Measurements from ENCODE around the gene ETV4. TPM values are rescaled to one million over a fixed set of nuclear protein-coding genes. Genes with fewer than 3 reads are reported as not detected.

The ETV4 gene
- total and polyA plus RNA-seq, 2 of the 13 experiments (the other 11 are each of a cell fraction or from before 2014, with no cell fraction given): 128 to 330 TPM

DNA sequence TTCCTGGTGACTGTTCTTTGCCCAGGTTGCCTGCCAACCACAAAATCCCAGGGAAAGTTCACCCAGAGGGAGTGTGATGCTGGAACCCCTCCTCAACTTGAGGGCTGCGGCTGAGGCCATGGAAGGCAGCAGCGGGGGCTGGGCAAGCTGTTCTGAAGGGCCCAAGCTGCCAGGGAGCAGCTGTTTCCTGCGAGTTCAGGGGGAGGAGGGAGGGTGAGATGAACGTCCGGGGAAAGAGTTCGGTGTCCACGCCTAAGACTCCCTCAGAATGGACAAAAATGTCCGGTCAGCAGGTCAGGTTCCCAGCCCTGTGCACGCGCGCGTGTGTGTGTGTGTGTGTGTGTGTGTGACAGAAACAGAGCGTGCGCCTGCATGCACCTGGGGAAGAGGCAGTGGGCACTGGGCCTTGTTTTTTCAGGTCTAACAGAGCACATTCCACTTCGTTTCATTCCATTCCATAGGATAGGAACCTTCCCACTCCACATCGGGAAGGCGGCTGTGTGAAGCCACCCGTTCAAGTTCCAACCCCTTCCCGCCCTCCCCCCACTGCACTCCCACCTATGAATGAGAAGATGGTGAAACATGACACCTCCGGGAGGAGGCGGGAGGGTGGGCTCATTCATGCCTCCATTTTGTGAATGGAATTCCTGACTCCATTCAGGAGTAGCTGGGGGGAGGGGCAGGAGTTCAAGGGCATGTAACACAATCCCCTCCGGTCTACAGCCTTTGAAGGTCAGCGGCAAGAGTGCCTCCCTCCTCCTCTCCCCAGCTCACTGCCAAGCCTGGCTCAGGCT, 15.7 kb downstream of the ETV4 start (continued):
- TF ChIP-seq, protein P1, sequence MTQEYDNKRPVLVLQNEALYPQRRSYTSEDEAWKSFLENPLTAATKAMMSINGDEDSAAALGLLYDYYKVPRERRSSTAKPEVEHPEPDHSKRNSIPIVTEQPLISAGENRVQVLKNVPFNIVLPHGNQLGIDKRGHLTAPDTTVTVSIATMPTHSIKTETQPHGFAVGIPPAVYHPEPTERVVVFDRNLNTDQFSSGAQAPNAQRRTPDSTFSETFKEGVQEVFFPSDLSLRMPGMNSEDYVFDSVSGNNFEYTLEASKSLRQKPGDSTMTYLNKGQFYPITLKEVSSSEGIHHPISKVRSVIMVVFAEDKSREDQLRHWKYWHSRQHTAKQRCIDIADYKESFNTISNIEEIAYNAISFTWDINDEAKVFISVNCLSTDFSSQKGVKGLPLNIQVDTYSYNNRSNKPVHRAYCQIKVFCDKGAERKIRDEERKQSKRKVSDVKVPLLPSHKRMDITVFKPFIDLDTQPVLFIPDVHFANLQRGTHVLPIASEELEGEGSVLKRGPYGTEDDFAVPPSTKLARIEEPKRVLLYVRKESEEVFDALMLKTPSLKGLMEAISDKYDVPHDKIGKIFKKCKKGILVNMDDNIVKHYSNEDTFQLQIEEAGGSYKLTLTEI (CRISPR knock-in tag; conservative IDR thresholded peaks at IDR 0.05): no peak
- no peak for TF ChIP-seq MTA3 (CRISPR knock-in tag; IDR thresholded peaks at IDR 0.05)
- TF ChIP-seq, protein P2, sequence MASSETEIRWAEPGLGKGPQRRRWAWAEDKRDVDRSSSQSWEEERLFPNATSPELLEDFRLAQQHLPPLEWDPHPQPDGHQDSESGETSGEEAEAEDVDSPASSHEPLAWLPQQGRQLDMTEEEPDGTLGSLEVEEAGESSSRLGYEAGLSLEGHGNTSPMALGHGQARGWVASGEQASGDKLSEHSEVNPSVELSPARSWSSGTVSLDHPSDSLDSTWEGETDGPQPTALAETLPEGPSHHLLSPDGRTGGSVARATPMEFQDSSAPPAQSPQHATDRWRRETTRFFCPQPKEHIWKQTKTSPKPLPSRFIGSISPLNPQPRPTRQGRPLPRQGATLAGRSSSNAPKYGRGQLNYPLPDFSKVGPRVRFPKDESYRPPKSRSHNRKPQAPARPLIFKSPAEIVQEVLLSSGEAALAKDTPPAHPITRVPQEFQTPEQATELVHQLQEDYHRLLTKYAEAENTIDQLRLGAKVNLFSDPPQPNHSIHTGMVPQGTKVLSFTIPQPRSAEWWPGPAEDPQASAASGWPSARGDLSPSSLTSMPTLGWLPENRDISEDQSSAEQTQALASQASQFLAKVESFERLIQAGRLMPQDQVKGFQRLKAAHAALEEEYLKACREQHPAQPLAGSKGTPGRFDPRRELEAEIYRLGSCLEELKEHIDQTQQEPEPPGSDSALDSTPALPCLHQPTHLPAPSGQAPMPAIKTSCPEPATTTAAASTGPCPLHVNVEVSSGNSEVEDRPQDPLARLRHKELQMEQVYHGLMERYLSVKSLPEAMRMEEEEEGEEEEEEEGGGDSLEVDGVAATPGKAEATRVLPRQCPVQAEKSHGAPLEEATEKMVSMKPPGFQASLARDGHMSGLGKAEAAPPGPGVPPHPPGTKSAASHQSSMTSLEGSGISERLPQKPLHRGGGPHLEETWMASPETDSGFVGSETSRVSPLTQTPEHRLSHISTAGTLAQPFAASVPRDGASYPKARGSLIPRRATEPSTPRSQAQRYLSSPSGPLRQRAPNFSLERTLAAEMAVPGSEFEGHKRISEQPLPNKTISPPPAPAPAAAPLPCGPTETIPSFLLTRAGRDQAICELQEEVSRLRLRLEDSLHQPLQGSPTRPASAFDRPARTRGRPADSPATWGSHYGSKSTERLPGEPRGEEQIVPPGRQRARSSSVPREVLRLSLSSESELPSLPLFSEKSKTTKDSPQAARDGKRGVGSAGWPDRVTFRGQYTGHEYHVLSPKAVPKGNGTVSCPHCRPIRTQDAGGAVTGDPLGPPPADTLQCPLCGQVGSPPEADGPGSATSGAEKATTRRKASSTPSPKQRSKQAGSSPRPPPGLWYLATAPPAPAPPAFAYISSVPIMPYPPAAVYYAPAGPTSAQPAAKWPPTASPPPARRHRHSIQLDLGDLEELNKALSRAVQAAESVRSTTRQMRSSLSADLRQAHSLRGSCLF (CRISPR knock-in tag; IDR thresholded peaks at IDR 0.05; ENCODE audit: borderline replicate concordance): no peak
- TF ChIP-seq, protein P3, sequence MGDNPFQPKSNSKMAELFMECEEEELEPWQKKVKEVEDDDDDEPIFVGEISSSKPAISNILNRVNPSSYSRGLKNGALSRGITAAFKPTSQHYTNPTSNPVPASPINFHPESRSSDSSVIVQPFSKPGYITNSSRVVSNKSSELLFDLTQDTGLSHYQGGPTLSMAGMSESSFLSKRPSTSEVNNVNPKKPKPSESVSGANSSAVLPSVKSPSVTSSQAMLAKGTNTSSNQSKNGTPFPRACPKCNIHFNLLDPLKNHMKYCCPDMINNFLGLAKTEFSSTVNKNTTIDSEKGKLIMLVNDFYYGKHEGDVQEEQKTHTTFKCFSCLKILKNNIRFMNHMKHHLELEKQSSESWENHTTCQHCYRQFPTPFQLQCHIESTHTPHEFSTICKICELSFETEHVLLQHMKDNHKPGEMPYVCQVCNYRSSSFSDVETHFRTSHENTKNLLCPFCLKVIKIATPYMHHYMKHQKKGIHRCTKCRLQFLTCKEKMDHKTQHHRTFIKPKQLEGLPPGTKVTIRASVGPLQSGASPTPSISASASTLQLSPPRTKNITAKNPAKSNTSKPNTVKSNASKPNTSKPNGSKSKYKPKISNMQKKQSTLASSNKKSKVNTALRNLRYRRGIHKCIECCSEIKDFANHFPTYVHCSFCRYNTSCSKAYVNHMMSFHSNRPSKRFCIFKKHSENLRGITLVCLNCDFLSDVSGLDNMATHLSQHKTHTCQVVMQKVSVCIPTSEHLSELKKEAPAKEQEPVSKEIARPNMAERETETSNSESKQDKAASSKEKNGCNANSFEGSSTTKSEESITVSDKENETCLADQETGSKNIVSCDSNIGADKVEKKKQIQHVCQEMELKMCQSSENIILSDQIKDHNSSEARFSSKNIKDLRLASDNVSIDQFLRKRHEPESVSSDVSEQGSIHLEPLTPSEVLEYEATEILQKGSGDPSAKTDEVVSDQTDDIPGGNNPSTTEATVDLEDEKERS (CRISPR knock-in tag; IDR thresholded peaks at IDR 0.05): no peak
- no peak for TF ChIP-seq ZNF180 (CRISPR knock-in tag; IDR thresholded peaks at IDR 0.05; ENCODE audit: borderline replicate concordance, low read depth)
- peak; percentile 79; the same call in 1 of the 2 replicates for TF ChIP-seq GFI1 (CRISPR knock-in tag; IDR thresholded peaks at IDR 0.05; ENCODE audit: borderline replicate concordance)
- TF ChIP-seq ZNF367 (CRISPR knock-in tag; IDR thresholded peaks at IDR 0.05; ENCODE audit: borderline replicate concordance): no peak
- TF ChIP-seq MEIS1 (CRISPR knock-in tag; IDR thresholded peaks at IDR 0.05; ENCODE audit: borderline replicate concordance): peak; percentile 93; the same call in 1 of the 2 replicates
- peak; percentile 65 for TF ChIP-seq NFKB2 (CRISPR knock-in tag; IDR thresholded peaks at IDR 0.05; ENCODE audit: borderline replicate concordance)
- TF ChIP-seq ZNF816 (CRISPR knock-in tag; IDR thresholded peaks at IDR 0.05; ENCODE audit: borderline replicate concordance): peak; percentile 94
- TF ChIP-seq, protein P4, sequence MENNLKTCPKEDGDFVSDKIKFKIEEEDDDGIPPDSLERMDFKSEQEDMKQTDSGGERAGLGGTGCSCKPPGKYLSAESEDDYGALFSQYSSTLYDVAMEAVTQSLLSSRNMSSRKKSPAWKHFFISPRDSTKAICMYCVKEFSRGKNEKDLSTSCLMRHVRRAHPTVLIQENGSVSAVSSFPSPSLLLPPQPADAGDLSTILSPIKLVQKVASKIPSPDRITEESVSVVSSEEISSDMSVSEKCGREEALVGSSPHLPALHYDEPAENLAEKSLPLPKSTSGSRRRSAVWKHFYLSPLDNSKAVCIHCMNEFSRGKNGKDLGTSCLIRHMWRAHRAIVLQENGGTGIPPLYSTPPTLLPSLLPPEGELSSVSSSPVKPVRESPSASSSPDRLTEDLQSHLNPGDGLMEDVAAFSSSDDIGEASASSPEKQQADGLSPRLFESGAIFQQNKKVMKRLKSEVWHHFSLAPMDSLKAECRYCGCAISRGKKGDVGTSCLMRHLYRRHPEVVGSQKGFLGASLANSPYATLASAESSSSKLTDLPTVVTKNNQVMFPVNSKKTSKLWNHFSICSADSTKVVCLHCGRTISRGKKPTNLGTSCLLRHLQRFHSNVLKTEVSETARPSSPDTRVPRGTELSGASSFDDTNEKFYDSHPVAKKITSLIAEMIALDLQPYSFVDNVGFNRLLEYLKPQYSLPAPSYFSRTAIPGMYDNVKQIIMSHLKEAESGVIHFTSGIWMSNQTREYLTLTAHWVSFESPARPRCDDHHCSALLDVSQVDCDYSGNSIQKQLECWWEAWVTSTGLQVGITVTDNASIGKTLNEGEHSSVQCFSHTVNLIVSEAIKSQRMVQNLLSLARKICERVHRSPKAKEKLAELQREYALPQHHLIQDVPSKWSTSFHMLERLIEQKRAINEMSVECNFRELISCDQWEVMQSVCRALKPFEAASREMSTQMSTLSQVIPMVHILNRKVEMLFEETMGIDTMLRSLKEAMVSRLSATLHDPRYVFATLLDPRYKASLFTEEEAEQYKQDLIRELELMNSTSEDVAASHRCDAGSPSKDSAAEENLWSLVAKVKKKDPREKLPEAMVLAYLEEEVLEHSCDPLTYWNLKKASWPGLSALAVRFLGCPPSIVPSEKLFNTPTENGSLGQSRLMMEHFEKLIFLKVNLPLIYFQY (CRISPR knock-in tag; IDR thresholded peaks at IDR 0.05; ENCODE audit: borderline replicate concordance): no peak
- TF ChIP-seq GPBP1L1 (CRISPR knock-in tag; IDR thresholded peaks at IDR 0.05): no peak
